Skeletal muscle satellite cell (primary cell): ENCODE data around the gene ANKLE2.

Experiments
- small RNA-seq: library from RNA; depleted of rRNA; stranded (forward); fragments of <200 nt; gene quantifications from one replicate; pipeline ENCODE3, GENCODE V24; 2012

The ANKLE2 gene

Small RNA genes lying within 50 kb of the gene (small RNA-seq; reads per million reads assigned to genes)
- 0.21 reads per million for gene RNA5SP379
